DND-41 (cell line): ENCODE results near the gene ITGA1.

Experiments used
- EZH2 ChIP-seq: IDR thresholded peaks from 3 replicates; pipeline ENCODE4 v1.6.1; 2012; ENCODE audit warnings: borderline replicate concordance, low read depth, mild to moderate bottlenecking, moderate library complexity, low read length, inconsistent platforms; ENCODE audit not compliant: severe bottlenecking
- TF ChIP-seq, protein P1 (sequence below): IDR thresholded peaks from 2 replicates; pipeline ENCODE4 v1.5.1; 2012; ENCODE audit warnings: borderline replicate concordance, low read length, moderate library complexity, mild to moderate bottlenecking; ENCODE audit not compliant: poor library complexity, severe bottlenecking; ENCODE audit errors: extremely low read depth

- TF ChIP-seq, protein P1, sequence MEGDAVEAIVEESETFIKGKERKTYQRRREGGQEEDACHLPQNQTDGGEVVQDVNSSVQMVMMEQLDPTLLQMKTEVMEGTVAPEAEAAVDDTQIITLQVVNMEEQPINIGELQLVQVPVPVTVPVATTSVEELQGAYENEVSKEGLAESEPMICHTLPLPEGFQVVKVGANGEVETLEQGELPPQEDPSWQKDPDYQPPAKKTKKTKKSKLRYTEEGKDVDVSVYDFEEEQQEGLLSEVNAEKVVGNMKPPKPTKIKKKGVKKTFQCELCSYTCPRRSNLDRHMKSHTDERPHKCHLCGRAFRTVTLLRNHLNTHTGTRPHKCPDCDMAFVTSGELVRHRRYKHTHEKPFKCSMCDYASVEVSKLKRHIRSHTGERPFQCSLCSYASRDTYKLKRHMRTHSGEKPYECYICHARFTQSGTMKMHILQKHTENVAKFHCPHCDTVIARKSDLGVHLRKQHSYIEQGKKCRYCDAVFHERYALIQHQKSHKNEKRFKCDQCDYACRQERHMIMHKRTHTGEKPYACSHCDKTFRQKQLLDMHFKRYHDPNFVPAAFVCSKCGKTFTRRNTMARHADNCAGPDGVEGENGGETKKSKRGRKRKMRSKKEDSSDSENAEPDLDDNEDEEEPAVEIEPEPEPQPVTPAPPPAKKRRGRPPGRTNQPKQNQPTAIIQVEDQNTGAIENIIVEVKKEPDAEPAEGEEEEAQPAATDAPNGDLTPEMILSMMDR = no peak
- no peak for TF ChIP-seq EZH2
These were observed 22.2 kb downstream of the ITGA1 start for GRCh38 chr5:52809884-52810283.
